Duodenal mucosa (tissue), 2 donors: Measurements from ENCODE around the gene PADI2.

Experiments
- H3K27ac ChIP-seq: one replicate; pipeline ENCODE4 v1.7.0; 2013; ENCODE audit warnings: low read depth, low read length
- H3K27me3 ChIP-seq, 2 donors: one replicate each; pipeline ENCODE4 v1.7.0; 2013; ENCODE audit warnings: low read length in 2 of 2, control low read depth in 1 of 2; ENCODE audit not compliant: insufficient read depth in 2 of 2, control insufficient read depth in 1 of 2
- H3K36me3 ChIP-seq, 2 donors: one replicate each; pipeline ENCODE4 v1.7.0; 2013; ENCODE audit warnings: low read length in 2 of 2, control low read depth in 1 of 2; ENCODE audit not compliant: insufficient read depth in 2 of 2, control insufficient read depth in 1 of 2
- H3K4me1 ChIP-seq, 2 donors: one replicate each; pipeline ENCODE4 v1.7.0; 2013; ENCODE audit warnings: low read length in 2 of 2, control low read depth in 1 of 2; ENCODE audit not compliant: insufficient read depth in 2 of 2, control insufficient read depth in 1 of 2
- H3K4me3 ChIP-seq, 2 donors: one replicate each; pipeline ENCODE4 v1.7.0; 2013; ENCODE audit warnings: low read length in 2 of 2, low read depth in 1 of 2
- H3K9ac ChIP-seq, 2 donors: one replicate each; pipeline ENCODE4 v1.7.0; 2013; ENCODE audit warnings: low read length in 2 of 2, low read depth in 1 of 2
- H3K9me3 ChIP-seq, 2 donors: one replicate each; pipeline ENCODE4 v1.7.0; 2013; ENCODE audit warnings: low read length in 2 of 2, control low read depth in 1 of 2; ENCODE audit not compliant: control insufficient read depth in 1 of 2

Gene PADI2

DNA sequence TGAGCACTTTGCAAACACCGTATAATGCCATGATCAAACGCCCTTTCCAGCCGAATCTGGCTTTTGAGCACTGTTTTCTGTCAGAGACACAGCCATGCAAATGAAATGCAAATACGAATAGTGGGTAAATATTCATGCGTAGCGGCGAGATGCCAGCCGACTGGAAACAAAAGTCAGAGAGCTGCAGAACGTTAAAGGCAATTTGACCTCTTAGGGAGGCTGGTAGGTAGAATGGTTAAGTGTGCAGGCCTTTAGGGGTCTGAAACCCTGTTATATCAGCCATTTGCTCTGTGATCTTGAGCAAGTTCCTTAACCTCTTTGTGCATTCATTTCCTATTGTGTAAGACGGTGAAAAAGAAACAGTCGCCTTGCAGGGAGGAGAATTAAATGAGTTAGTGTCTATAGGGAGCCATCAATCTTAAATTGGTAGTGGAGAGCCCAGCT, 58.9 kb downstream of the PADI2 start:
- no peak overlapping the region for H3K27ac ChIP-seq
- H3K9me3 ChIP-seq: peaks cover 0 to 2% of the 10 kb centered on the region in 2 donors
- H3K4me1 ChIP-seq: no peaks in the 10 kb centered on the region
- no peaks in the 10 kb centered on the region for H3K36me3 ChIP-seq
- no peaks in the 10 kb centered on the region for H3K27me3 ChIP-seq
- no peak overlapping the region for H3K9ac ChIP-seq
- no peak overlapping the region for H3K4me3 ChIP-seq

DNA sequence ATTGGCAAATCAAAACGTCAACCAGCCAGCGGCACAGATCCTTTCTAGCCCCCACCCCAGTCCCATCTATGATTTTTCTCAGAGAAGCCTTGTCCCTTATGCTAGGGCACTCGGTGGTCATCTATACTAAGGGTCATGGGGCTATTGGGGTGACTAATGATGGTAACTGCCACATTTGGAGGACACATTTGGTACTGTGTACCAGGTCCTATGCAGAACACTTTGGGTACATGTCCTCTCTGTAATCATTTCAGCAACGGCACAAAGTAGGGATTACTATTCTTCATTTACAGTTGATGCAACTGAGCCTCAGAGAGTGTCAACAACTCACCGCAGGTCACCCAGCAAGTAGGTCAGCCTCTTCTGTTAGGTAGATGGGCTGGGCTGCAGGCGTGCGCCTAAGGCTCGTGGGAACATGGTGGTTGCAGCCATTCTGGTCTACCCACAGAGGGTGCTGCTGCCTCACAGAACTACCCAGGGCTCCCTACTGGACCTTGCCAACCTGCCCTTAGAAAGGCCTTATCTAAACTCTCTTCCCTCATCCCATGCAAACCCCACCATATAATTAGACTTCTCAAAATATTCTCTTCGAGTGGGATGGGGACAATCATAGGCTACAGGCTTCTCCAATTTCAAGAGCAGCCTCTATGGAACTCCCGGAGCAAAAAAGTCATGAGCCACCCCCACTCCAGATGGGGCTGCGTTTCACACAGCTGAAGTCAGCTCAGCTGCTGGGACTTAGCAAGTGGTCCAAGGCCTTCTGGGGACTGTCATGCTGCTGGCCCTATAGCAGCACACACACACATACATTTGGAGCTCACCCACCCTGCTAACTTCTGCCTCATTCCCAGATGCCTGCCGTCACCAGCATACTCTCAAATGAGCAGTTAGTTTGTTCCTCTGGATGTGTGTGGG, 59.6 kb downstream of the PADI2 start:
- Histone ChIP-seq H3K27ac (no peak overlapping the region), H3K9me3 (no peaks in the 10 kb centered on the region), H3K4me1 (no peaks in the 10 kb centered on the region), H3K36me3 (no peaks in the 10 kb centered on the region), H3K9ac (no peak overlapping the region), H3K4me3 (no peak overlapping the region), H3K27me3 (no peaks in the 10 kb centered on the region)

DNA sequence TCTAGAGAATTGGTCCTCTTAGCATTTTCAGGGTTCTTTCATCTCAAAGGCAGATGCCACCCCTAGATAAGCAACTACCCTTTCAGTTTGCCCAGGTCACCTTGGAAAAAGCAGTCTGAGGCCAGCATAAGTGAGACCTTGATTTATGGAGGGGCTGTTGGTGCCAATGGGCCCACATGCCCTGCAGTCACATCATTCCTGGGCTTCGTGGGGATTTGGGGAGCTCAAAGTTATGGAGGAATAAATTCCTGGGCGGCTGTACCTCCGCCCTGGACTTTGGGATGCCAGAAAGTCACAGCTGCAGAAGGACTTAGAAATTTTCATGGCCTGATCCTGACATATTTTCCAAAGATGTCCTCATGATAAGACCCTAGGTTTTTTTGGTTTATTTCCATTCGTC, 62.7 kb downstream of the PADI2 start:
- Histone ChIP-seq H3K27ac (no peak overlapping the region), H3K36me3 (no peaks in the 10 kb centered on the region), H3K4me3 (no peak overlapping the region), H3K9ac (no peak overlapping the region), H3K9me3 (no peaks in the 10 kb centered on the region), H3K27me3 (no peaks in the 10 kb centered on the region), H3K4me1 (peaks cover 11 to 18% of the 10 kb centered on the region in 2 donors)

DNA sequence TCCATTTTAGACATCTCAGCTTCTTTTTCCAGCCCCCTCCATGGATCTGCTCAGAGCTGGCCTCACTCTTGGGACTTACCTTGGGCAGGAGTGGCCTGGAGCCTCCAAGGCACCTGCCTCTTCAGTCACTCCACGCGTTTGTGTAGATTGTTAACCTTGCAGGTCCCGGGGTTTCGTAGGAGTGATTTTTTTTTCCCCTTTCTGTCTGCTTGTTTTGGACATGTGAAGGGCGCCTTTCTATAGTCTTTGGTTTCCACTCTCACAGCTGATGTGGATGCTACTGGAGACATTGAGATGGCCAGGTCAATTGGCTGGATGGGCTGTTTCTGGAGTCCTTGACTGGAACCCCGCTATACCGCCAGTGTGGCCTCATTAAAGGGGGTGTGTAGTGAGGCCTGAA, 63.5 kb downstream of the PADI2 start:
- H3K9me3 ChIP-seq: no peaks in the 10 kb centered on the region

DNA sequence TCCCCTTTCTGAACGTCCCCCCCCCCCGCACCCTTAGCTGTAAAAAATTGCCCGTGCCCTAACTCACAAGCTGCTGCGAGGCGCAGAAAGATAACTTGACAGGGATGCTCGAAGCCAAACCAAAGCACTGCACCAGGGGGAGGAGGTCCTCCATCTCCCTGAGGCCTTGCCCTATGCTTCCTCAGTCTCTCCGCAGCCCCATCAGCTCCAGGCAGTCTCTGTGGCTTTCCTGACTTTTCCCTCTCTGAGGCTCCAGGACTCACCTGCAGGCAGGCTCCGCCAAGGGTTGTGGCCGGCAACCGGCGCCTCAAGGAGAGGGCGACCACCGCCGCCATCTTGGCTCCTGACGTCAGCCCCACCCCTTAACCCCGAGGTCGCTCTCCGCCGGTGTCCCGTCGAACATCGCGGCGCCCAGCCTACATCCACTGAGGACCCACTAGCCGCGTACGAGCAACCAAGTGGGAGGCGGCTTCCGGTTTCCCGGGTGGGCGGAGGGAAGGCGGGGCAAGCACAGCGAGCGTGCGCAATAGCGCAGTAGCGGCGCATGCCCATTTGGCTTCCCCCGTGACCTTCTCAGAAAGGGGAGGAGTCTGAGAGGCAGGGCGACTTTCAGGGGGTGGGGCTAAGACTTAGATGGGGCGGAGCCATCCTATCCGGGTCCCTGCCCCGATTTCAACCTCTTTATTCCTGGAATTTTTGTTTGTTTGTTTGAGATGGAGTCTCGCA, 65.4 kb downstream of the PADI2 start, which contains the start of gene SDHB:
TSS of gene SDHB (minus strand) at position 348 of the 726 bp plus-strand sequence. CDS start at position 335, 13 bp downstream.
- Histone ChIP-seq H3K4me1 (peaks cover 17 to 22% of the 10 kb centered on the region in 2 donors), H3K9ac (peak within 1 kb of the TSS; percentile 93 to 99), H3K9me3 (no peaks in the 10 kb centered on the region), H3K36me3 (peaks cover 10% of the 10 kb centered on the region in 2 donors), H3K27ac (peak within 1 kb of the TSS; percentile 78), H3K27me3 (no peaks in the 10 kb centered on the region), H3K4me3 (peak within 1 kb of the TSS; percentile 88 to 99)

More for the DNA sequence above, 63.5 kb downstream of the PADI2 start:
- Histone ChIP-seq H3K9ac (no peak overlapping the region), H3K36me3 (peaks cover 0 to 1% of the 10 kb centered on the region in 2 donors), H3K4me3 (no peak overlapping the region), H3K27ac (no peak overlapping the region), H3K27me3 (no peaks in the 10 kb centered on the region), H3K4me1 (peaks cover 17 to 22% of the 10 kb centered on the region in 2 donors)

DNA sequence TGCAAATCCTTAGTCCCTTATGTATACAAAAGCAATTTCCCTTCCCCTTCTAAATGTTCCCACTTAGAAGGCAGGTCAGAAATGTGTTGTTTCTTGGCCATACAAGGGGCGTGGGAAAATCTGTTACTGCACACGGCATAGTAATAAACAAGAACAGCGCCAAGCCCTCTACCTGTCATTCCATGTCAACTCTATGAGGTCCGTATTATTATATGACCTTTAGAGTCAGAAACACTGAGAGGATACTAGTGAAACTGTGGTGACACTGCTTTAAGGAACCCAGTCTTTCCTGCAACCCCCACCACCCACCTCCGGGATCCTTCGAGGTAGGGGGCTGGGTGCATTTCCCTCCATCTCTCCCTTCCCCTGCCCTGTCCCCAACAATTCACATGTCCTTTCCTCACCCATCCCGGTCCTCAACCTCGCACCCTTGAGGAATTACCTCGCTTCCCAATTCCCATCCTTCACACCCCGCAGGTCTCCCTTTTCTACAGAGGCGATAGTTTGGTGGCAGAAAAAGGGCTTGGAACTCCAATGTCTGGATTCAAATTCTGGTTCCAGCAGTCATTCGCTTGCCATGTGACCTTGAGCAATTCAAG, 66.1 kb downstream of the PADI2 start:
- Histone ChIP-seq H3K4me1 (peaks cover 17 to 22% of the 10 kb centered on the region in 2 donors), H3K9me3 (no peaks in the 10 kb centered on the region), H3K27ac (peak overlapping the region; percentile 78), H3K36me3 (peaks cover 10% of the 10 kb centered on the region in 2 donors), H3K9ac (peak overlapping the region; percentile 93 to 99), H3K27me3 (no peaks in the 10 kb centered on the region), H3K4me3 (peak overlapping the region; percentile 88 to 99)

DNA sequence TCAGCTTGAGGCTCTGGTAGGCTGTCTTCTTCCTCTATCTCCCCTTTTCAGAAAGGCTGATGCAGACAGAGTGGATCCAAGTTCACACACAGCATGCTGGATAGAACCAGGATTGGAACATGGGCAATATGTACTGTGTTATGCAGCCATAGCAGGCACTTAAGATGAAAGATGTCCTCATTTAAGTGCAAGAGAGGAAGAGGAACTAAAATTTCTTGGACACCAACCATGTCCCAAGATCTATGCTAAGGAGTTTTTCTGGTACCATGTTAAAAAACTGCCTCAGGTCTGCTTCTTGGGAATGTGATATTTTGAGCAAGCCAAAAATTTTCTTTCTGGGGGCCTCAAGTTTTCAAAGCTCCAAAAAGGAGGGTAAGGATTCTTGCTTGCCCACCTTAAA, 66.6 kb downstream of the PADI2 start:
- Histone ChIP-seq H3K9ac (peak overlapping the region; percentile 93 to 99), H3K36me3 (peaks cover 10% of the 10 kb centered on the region in 2 donors), H3K4me3 (peak overlapping the region; percentile 88 to 99), H3K4me1 (peaks cover 17 to 22% of the 10 kb centered on the region in 2 donors), H3K27ac (no peak overlapping the region), H3K9me3 (no peaks in the 10 kb centered on the region), H3K27me3 (no peaks in the 10 kb centered on the region)

DNA sequence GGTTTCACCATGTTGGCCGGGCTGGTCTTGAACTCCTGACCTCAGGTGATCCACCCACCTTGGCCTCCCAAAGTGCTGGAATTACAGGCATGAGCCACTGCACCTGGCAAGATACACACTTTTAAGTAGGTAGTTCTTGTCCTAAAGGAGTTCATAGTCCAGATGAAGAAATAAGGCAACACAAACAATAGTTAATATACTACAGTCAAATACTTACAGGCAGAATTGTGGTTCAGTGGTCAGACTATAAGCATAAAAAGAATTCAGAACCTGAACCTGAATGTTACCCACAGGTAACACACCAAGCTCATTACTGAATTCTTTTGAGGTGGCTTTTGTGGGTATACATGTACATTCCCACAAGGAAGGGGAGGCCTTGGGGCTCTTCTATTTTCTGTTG, 67.2 kb downstream of the PADI2 start:
- no peaks in the 10 kb centered on the region for H3K9me3 ChIP-seq
- H3K27me3 ChIP-seq: no peaks in the 10 kb centered on the region
- no peak overlapping the region for H3K27ac ChIP-seq
- peak overlapping the region; percentile 88 to 99 for H3K4me3 ChIP-seq
- peaks cover 17 to 22% of the 10 kb centered on the region in 2 donors for H3K4me1 ChIP-seq
- H3K9ac ChIP-seq: peak overlapping the region in 1 of 2 donors; percentile 93
- H3K36me3 ChIP-seq: peaks cover 10% of the 10 kb centered on the region in 2 donors

DNA sequence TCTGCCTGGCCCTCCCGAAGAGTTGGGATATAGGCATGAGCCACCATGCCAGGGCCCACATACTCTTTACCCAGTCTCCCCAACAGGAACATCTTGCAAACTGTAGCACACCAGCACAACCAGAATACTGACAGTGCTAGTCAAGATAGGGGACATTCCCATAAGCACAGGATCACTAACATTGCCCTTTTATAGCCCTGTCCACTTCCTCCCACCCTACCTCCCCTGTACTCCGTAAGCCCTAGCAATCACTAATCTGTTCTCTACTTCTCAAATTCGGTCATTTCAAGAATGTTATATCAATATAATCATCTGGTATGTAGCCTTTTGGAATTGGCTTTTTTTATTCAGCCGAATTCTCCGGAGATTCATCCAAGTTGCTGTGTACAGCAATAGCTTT, 71.3 kb downstream of the PADI2 start:
- H3K9ac ChIP-seq: no peak overlapping the region
- no peak overlapping the region for H3K27ac ChIP-seq
- H3K9me3 ChIP-seq: no peaks in the 10 kb centered on the region
- H3K4me3 ChIP-seq: no peak overlapping the region
- H3K4me1 ChIP-seq: peaks cover 19 to 21% of the 10 kb centered on the region in 2 donors
- no peaks in the 10 kb centered on the region for H3K27me3 ChIP-seq
- peaks cover 17 to 27% of the 10 kb centered on the region in 2 donors for H3K36me3 ChIP-seq

DNA sequence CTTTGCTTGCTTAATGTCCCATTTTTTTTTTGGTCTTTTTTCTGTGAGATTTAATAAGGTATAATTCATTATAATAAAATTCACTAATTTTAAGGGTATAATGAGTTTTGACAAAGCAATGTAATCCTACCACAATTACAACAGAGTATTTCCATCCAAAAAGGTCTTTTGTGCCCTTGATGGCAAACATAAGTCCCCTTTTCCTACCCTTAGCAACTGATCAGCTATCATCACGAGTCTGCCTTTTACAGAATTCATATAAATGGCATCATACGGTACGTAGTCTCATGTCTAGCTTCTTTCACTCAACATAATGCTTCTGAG, 73.0 kb downstream of the PADI2 start:
- Histone ChIP-seq H3K9me3 (no peaks in the 10 kb centered on the region), H3K27me3 (no peaks in the 10 kb centered on the region), H3K9ac (no peak overlapping the region), H3K4me3 (no peak overlapping the region), H3K36me3 (peaks cover 17 to 40% of the 10 kb centered on the region in 2 donors), H3K4me1 (peaks cover 6 to 10% of the 10 kb centered on the region in 2 donors), H3K27ac (no peak overlapping the region)
